SK-N-SH treated with all-trans-retinoic acid at 6 μM for 48 hours (cell line): Measurements from ENCODE around the gene EYA4.
A peak's percentile ranks its signal among the peaks of the same experiment; 100 is the strongest.

ENCODE experiments used
- ATAC-seq: fragments of 200-7000 bp; cut with Tn5 transposase; 3 replicates; pipeline ENCODE4 v1.9.1; 2020; ENCODE audit warnings: mild to moderate bottlenecking, moderate library complexity
- ARNTL ChIP-seq: fragments of 450-650 bp; formaldehyde crosslinking; IDR thresholded peaks from 2 replicates; pipeline ENCODE4 v1.5.0; 2020; ENCODE audit warnings: low read depth, mild to moderate bottlenecking, moderate library complexity, borderline replicate concordance
- BACH2 ChIP-seq: fragments of 250-450 bp; sonication (Bioruptor Pico); IDR thresholded peaks from 2 replicates; pipeline ENCODE4 v1.9.0; 2021; ENCODE audit warnings: mild to moderate bottlenecking, borderline replicate concordance
- CSDC2 ChIP-seq: fragments of 250-450 bp; sonication (Bioruptor Pico); IDR thresholded peaks from 2 replicates; pipeline ENCODE4 v1.5.0; 2020; ENCODE audit warnings: mild to moderate bottlenecking, moderate library complexity
- ESRRG ChIP-seq: fragments of 250-450 bp; sonication (Bioruptor Pico); IDR thresholded peaks from 2 replicates; pipeline ENCODE4 v1.6.1; 2021; ENCODE audit warnings: mild to moderate bottlenecking
- GLIS3 ChIP-seq: fragments of 250-450 bp; sonication (Bioruptor Pico); IDR thresholded peaks from 2 replicates; pipeline ENCODE4 v1.5.0; 2020; ENCODE audit warnings: mild to moderate bottlenecking, moderate library complexity
- OSR1 ChIP-seq: fragments of 250-450 bp; sonication (Bioruptor Pico); IDR thresholded peaks from 2 replicates; pipeline ENCODE4 v1.8.0; 2022; ENCODE audit warnings: moderate library complexity, mild to moderate bottlenecking, inconsistent platforms
- PPARA ChIP-seq: fragments of 250-450 bp; sonication (Bioruptor Pico); IDR thresholded peaks from 2 replicates; pipeline ENCODE4 v1.5.0; 2020; ENCODE audit warnings: mild to moderate bottlenecking, borderline replicate concordance
- RARB ChIP-seq: fragments of 250-450 bp; sonication (Bioruptor Pico); IDR thresholded peaks from 2 replicates; pipeline ENCODE4 v1.8.0; 2021; ENCODE audit warnings: mild to moderate bottlenecking, moderate library complexity
- SNAI2 ChIP-seq: fragments of 250-450 bp; sonication (Bioruptor Pico); IDR thresholded peaks from 2 replicates; pipeline ENCODE4 v1.5.0; 2020; ENCODE audit warnings: mild to moderate bottlenecking, moderate library complexity
- TCF4 ChIP-seq: fragments of 250-450 bp; sonication (Bioruptor Pico); IDR thresholded peaks from 2 replicates; pipeline ENCODE4 v1.8.0; 2021; ENCODE audit warnings: mild to moderate bottlenecking, moderate library complexity, borderline replicate concordance
- TOX ChIP-seq: fragments of 250-450 bp; sonication (Bioruptor Pico); IDR thresholded peaks from 2 replicates; pipeline ENCODE4 v1.8.0; 2021; ENCODE audit warnings: mild to moderate bottlenecking, moderate library complexity, borderline replicate concordance
- ZC3H10 ChIP-seq: fragments of 250-450 bp; sonication (Bioruptor Pico); IDR thresholded peaks from 2 replicates; pipeline ENCODE4 v1.5.1; 2021; ENCODE audit warnings: mild to moderate bottlenecking, moderate library complexity
- ZFP3 ChIP-seq: fragments of 250-450 bp; sonication (Bioruptor Pico); IDR thresholded peaks from 2 replicates; pipeline ENCODE4 v1.5.0; 2020; ENCODE audit warnings: mild to moderate bottlenecking, moderate library complexity
- ZFP30 ChIP-seq: fragments of 450-650 bp; formaldehyde crosslinking; IDR thresholded peaks from 2 replicates; pipeline ENCODE4 v1.5.0; 2022; ENCODE audit warnings: mild to moderate bottlenecking, moderate library complexity
- ZNF565 ChIP-seq: fragments of 450-650 bp; formaldehyde crosslinking; conservative IDR thresholded peaks from 2 replicates; pipeline ENCODE4 v1.5.0; 2020; ENCODE audit warnings: low read depth, mild to moderate bottlenecking, moderate library complexity
- ZNF70 ChIP-seq: fragments of 450-650 bp; formaldehyde crosslinking; IDR thresholded peaks from 2 replicates; pipeline ENCODE4 v1.5.0; 2020; ENCODE audit warnings: mild to moderate bottlenecking, moderate library complexity
- ZNF8 ChIP-seq: fragments of 450-650 bp; formaldehyde crosslinking; IDR thresholded peaks from 2 replicates; pipeline ENCODE4 v1.5.0; 2020; ENCODE audit warnings: mild to moderate bottlenecking, moderate library complexity
- TF ChIP-seq, protein P1 (sequence below): fragments of 250-450 bp; sonication (Bioruptor Pico); IDR thresholded peaks from 2 replicates; pipeline ENCODE4 v1.8.0; 2021; ENCODE audit warnings: low read depth, mild to moderate bottlenecking, moderate library complexity, borderline replicate concordance
- TF ChIP-seq, protein P2 (sequence below): fragments of 250-450 bp; sonication (Bioruptor Pico); IDR thresholded peaks from 2 replicates; pipeline ENCODE4 v1.8.0; 2020; ENCODE audit warnings: mild to moderate bottlenecking, moderate library complexity, borderline replicate concordance
- TF ChIP-seq, protein P3 (sequence below): fragments of 250-450 bp; sonication (Bioruptor Pico); IDR thresholded peaks from 2 replicates; pipeline ENCODE4 v1.5.1; 2020; ENCODE audit warnings: low read depth, mild to moderate bottlenecking, moderate library complexity
- TF ChIP-seq, protein P4 (sequence below): fragments of 250-450 bp; sonication (Bioruptor Pico); IDR thresholded peaks from 2 replicates; pipeline ENCODE4 v1.5.0; 2020; ENCODE audit warnings: mild to moderate bottlenecking, moderate library complexity
- TF ChIP-seq, protein P5 (sequence below): fragments of 250-450 bp; sonication (Bioruptor Pico); IDR thresholded peaks from 2 replicates; pipeline ENCODE4 v1.5.1; 2021; ENCODE audit warnings: mild to moderate bottlenecking, moderate library complexity

The EYA4 gene

DNA sequence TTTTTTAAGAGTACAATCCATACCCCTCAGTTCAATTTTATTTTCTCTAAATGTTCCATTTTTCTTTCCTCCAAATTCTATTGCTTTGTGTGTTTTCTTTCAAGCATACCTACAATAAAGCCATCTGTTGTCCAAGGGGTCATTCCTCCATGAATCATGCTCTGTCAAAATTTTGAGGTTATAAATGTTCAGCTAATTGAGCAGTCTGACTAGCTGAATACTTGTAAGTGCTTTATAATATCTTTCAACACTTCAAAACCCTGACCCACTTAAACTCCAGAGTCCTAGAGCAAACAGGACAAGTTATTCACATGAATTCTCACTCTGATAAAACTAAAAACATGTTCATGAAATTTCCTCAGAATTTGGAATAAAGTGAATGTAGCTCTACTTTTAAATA is 33.4 kb upstream of the EYA4 start:
- no peak for TF ChIP-seq ZNF565 (CRISPR knock-in tag)
- TF ChIP-seq, protein P1, sequence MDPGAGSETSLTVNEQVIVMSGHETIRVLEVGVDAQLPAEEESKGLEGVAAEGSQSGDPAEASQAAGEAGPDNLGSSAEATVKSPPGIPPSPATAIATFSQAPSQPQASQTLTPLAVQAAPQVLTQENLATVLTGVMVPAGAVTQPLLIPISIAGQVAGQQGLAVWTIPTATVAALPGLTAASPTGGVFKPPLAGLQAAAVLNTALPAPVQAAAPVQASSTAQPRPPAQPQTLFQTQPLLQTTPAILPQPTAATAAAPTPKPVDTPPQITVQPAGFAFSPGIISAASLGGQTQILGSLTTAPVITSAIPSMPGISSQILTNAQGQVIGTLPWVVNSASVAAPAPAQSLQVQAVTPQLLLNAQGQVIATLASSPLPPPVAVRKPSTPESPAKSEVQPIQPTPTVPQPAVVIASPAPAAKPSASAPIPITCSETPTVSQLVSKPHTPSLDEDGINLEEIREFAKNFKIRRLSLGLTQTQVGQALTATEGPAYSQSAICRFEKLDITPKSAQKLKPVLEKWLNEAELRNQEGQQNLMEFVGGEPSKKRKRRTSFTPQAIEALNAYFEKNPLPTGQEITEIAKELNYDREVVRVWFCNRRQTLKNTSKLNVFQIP = no peak
- TF ChIP-seq, protein P2, sequence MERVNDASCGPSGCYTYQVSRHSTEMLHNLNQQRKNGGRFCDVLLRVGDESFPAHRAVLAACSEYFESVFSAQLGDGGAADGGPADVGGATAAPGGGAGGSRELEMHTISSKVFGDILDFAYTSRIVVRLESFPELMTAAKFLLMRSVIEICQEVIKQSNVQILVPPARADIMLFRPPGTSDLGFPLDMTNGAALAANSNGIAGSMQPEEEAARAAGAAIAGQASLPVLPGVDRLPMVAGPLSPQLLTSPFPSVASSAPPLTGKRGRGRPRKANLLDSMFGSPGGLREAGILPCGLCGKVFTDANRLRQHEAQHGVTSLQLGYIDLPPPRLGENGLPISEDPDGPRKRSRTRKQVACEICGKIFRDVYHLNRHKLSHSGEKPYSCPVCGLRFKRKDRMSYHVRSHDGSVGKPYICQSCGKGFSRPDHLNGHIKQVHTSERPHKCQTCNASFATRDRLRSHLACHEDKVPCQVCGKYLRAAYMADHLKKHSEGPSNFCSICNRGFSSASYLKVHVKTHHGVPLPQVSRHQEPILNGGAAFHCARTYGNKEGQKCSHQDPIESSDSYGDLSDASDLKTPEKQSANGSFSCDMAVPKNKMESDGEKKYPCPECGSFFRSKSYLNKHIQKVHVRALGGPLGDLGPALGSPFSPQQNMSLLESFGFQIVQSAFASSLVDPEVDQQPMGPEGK = no peak
- ATAC-seq = no peak

DNA sequence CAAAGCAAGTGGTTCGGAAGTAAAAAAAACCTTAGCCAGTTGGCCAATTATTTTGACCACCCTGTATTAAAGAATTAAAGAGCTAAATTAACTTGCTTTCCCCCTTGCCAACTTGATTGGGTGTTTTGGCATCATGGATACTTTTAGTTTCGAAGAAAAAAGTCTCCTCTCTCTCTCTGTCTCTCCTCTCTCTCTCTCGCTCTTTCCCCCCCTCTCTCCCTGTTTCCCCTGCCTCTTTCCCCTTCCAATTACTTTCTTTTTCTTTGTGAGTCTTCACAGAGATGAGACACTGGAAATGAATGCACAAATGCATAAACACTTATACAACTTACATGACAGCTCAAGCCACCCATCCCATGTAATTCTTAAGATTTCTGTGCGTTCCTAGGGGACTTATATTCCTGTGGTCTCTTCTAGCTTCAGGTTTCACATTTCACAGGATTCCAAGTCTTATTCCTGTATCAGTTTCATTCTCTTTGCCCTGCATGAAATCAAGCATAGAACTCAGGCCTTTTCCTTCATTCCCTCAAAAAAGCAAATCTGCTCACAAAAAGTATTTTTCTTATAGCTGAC is 32.9 kb upstream of the EYA4 start:
- ATAC-seq = peak; percentile 68
- TF ChIP-seq SNAI2 (CRISPR knock-in tag) = no peak
- TF ChIP-seq, protein P3, sequence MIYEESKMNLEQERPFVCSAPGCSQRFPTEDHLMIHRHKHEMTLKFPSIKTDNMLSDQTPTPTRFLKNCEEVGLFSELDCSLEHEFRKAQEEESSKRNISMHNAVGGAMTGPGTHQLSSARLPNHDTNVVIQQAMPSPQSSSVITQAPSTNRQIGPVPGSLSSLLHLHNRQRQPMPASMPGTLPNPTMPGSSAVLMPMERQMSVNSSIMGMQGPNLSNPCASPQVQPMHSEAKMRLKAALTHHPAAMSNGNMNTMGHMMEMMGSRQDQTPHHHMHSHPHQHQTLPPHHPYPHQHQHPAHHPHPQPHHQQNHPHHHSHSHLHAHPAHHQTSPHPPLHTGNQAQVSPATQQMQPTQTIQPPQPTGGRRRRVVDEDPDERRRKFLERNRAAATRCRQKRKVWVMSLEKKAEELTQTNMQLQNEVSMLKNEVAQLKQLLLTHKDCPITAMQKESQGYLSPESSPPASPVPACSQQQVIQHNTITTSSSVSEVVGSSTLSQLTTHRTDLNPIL (CRISPR knock-in tag) = no peak
- no peak for TF ChIP-seq ESRRG (CRISPR knock-in tag)
- TF ChIP-seq, protein P2 = no peak
- TF ChIP-seq PPARA (CRISPR knock-in tag) = no peak
- TF ChIP-seq CSDC2 = no peak
- no peak for TF ChIP-seq TCF4 (CRISPR knock-in tag)

DNA sequence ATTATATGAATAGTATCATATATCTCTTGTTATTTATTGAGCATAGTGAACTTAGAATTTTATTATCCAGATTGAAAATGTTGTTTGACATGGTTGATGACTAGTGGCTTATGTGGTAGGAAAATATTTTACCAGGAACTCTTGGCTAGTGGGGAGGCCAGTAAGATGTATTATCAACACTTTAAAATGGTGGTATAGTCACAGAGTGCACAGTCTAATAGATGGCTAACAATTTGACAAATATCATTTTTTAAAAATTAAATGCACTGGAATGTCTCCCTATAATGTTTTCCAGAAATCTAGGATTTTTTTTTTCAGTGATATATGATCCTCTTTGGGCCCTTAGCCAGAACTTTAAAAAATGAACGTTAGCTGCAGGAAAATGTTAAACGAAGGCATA is 26.9 kb upstream of the EYA4 start:
- no peak for TF ChIP-seq ZNF565 (CRISPR knock-in tag)
- TF ChIP-seq ZNF8 (CRISPR knock-in tag) = no peak
- no peak for TF ChIP-seq ZNF70 (CRISPR knock-in tag)
- TF ChIP-seq, protein P1 = no peak
- TF ChIP-seq ZFP30 (CRISPR knock-in tag) = no peak
- no peak for TF ChIP-seq TCF4 (CRISPR knock-in tag)
- no peak for TF ChIP-seq BACH2 (CRISPR knock-in tag)
- no peak for TF ChIP-seq ZFP3 (CRISPR knock-in tag)
- TF ChIP-seq, protein P4, sequence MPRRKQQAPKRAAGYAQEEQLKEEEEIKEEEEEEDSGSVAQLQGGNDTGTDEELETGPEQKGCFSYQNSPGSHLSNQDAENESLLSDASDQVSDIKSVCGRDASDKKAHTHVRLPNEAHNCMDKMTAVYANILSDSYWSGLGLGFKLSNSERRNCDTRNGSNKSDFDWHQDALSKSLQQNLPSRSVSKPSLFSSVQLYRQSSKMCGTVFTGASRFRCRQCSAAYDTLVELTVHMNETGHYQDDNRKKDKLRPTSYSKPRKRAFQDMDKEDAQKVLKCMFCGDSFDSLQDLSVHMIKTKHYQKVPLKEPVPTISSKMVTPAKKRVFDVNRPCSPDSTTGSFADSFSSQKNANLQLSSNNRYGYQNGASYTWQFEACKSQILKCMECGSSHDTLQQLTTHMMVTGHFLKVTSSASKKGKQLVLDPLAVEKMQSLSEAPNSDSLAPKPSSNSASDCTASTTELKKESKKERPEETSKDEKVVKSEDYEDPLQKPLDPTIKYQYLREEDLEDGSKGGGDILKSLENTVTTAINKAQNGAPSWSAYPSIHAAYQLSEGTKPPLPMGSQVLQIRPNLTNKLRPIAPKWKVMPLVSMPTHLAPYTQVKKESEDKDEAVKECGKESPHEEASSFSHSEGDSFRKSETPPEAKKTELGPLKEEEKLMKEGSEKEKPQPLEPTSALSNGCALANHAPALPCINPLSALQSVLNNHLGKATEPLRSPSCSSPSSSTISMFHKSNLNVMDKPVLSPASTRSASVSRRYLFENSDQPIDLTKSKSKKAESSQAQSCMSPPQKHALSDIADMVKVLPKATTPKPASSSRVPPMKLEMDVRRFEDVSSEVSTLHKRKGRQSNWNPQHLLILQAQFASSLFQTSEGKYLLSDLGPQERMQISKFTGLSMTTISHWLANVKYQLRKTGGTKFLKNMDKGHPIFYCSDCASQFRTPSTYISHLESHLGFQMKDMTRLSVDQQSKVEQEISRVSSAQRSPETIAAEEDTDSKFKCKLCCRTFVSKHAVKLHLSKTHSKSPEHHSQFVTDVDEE = no peak
- TF ChIP-seq TOX (CRISPR knock-in tag) = no peak
- TF ChIP-seq RARB (CRISPR knock-in tag) = no peak
- no peak for TF ChIP-seq ESRRG (CRISPR knock-in tag)
- no peak for TF ChIP-seq CSDC2
- no peak for TF ChIP-seq SNAI2 (CRISPR knock-in tag)
- no peak for TF ChIP-seq OSR1
- no peak for TF ChIP-seq ZC3H10 (CRISPR knock-in tag)
- TF ChIP-seq, protein P2 = no peak
- TF ChIP-seq, protein P5, sequence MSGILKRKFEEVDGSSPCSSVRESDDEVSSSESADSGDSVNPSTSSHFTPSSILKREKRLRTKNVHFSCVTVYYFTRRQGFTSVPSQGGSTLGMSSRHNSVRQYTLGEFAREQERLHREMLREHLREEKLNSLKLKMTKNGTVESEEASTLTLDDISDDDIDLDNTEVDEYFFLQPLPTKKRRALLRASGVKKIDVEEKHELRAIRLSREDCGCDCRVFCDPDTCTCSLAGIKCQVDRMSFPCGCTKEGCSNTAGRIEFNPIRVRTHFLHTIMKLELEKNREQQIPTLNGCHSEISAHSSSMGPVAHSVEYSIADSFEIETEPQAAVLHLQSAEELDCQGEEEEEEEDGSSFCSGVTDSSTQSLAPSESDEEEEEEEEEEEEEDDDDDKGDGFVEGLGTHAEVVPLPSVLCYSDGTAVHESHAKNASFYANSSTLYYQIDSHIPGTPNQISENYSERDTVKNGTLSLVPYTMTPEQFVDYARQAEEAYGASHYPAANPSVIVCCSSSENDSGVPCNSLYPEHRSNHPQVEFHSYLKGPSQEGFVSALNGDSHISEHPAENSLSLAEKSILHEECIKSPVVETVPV (CRISPR knock-in tag) = no peak
- no peak for TF ChIP-seq ARNTL (CRISPR knock-in tag)
- no peak for TF ChIP-seq GLIS3 (CRISPR knock-in tag)
- TF ChIP-seq, all 23 proteins: peak for 0
- ATAC-seq = peak; percentile 91
